Measurements from ENCODE around the gene MINDY3.
"Not testable (repeated sequence)": the region's sequence is repeated elsewhere in the genome, so short reads cannot be mapped to it uniquely, and the experiment has no call there.

GRCh38 chr10:15761224-15761623, 99.1 kb downstream of the MINDY3 start:
- not testable (repeated sequence) for TF ChIP-seq POLR2A, POLR2AphosphoS5 (IDR thresholded peaks at IDR 0.05)
- TF ChIP-seq, protein P1, sequence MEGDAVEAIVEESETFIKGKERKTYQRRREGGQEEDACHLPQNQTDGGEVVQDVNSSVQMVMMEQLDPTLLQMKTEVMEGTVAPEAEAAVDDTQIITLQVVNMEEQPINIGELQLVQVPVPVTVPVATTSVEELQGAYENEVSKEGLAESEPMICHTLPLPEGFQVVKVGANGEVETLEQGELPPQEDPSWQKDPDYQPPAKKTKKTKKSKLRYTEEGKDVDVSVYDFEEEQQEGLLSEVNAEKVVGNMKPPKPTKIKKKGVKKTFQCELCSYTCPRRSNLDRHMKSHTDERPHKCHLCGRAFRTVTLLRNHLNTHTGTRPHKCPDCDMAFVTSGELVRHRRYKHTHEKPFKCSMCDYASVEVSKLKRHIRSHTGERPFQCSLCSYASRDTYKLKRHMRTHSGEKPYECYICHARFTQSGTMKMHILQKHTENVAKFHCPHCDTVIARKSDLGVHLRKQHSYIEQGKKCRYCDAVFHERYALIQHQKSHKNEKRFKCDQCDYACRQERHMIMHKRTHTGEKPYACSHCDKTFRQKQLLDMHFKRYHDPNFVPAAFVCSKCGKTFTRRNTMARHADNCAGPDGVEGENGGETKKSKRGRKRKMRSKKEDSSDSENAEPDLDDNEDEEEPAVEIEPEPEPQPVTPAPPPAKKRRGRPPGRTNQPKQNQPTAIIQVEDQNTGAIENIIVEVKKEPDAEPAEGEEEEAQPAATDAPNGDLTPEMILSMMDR (IDR thresholded peaks at IDR 0.05): not testable (repeated sequence)
